ENCODE measurements around the gene PPP2R5A.

- no peak for TF ChIP-seq CTCF (IDR thresholded peaks at IDR 0.05; ENCODE audit: low read length)
- no peak for TF ChIP-seq EZH2 (IDR thresholded peaks at IDR 0.05; ENCODE audit: borderline replicate concordance, low read length)
These were observed 47.6 kb upstream of the PPP2R5A start for GRCh38 chr1:212237651-212238050.
